ENCODE measurements around the gene ZSCAN22. TPM values are rescaled to one million over a fixed set of nuclear protein-coding genes. Genes with fewer than 3 reads are reported as not detected.

Gene ZSCAN22
- total RNA-seq, 1 experiment from 2014 or later: 4.6 TPM

GRCh38 chr19:58284199-58284598, 42.6 kb upstream of the ZSCAN22 start:
- Histone ChIP-seq H3K27ac (ENCODE audit: low read depth, low read length) (no peak overlapping the region), H2AFZ (ENCODE audit: low read depth, low read length, poor library complexity, severe bottlenecking) (no peak overlapping the region), H4K20me1 (ENCODE audit: insufficient read depth) (no peaks in the 10 kb centered on the region), H3K9me2 (ENCODE audit: insufficient read depth) (no peaks in the 10 kb centered on the region), H3K27me3 (ENCODE audit: insufficient read depth, low read length) (no peaks in the 10 kb centered on the region), H3K36me3 (ENCODE audit: control insufficient read depth in 1 of 2, insufficient read depth in 2 of 2, low read length in 2 of 2) (peaks cover 30 to 48% of the 10 kb centered on the region in 2 experiments), H3K4me1 (ENCODE audit: control insufficient read depth in 1 of 2, insufficient read depth in 2 of 2, low read length in 2 of 2) (peaks cover 4 to 11% of the 10 kb centered on the region in 2 experiments; a peak in 3 of 4 replicates), H3K4me3 (replicated peaks in 1 of 2; ENCODE audit: low read depth in 1 of 2, low read length in 2 of 2) (no peak overlapping the region), H3K9ac (ENCODE audit: low read length) (no peak overlapping the region), H3K4me2 (ENCODE audit: low read length) (no peak overlapping the region), H3K9me3 (ENCODE audit: control insufficient read depth in 1 of 2, insufficient read depth in 1 of 2, low read depth in 1 of 2, low read length in 2 of 2) (peaks cover 0 to 11% of the 10 kb centered on the region in 2 experiments; a peak in 3 of 4 replicates), H3K79me2 (ENCODE audit: insufficient read depth, low read length) (peaks cover 39% of the 10 kb centered on the region)
- ChIA-PET CTCF (no interaction called here), RAD21 (ENCODE audit: low non-redundant PET in 1 of 2, low total read pairs in 2 of 2, uncharacterized antibody in 2 of 2, unreplicated experiment in 2 of 2) (no interaction called here), POLR2A (no interaction called here)
- no TSS peak for BruUV-seq (replicated peaks)
- DNase-seq (ENCODE audit: low read depth, low spot score) (no peak), ATAC-seq (no peak)
- TF ChIP-seq SP1 (IDR thresholded peaks at IDR 0.05; ENCODE audit: low read depth): no peak
- no peak for TF ChIP-seq ZNF274 (IDR thresholded peaks at IDR 0.05; ENCODE audit: low read depth, low read length)
- no peak for TF ChIP-seq ELF1 (IDR thresholded peaks at IDR 0.05; ENCODE audit: borderline replicate concordance, low read depth)
- TF ChIP-seq ZFX (IDR thresholded peaks at IDR 0.05): no peak
- intact Hi-C loops (cut with micrococcal nuclease): no loop called here

GRCh38 chr19:58291943-58292342, 34.9 kb upstream of the ZSCAN22 start:
- Histone ChIP-seq H2AFZ (ENCODE audit: low read depth, low read length, poor library complexity, severe bottlenecking) (no peak overlapping the region), H3K4me1 (ENCODE audit: control insufficient read depth in 1 of 2, insufficient read depth in 2 of 2, low read length in 2 of 2) (no peaks in the 10 kb centered on the region), H3K4me3 (replicated peaks in 1 of 2; ENCODE audit: low read depth in 1 of 2, low read length in 2 of 2) (no peak overlapping the region), H3K9me2 (ENCODE audit: insufficient read depth) (no peaks in the 10 kb centered on the region), H3K9me3 (ENCODE audit: control insufficient read depth in 1 of 2, insufficient read depth in 1 of 2, low read depth in 1 of 2, low read length in 2 of 2) (peaks cover 21 to 37% of the 10 kb centered on the region in 2 experiments; a peak in 3 of 4 replicates), H3K79me2 (ENCODE audit: insufficient read depth, low read length) (no peaks in the 10 kb centered on the region), H3K4me2 (ENCODE audit: low read length) (no peak overlapping the region), H3K27me3 (ENCODE audit: insufficient read depth, low read length) (no peaks in the 10 kb centered on the region), H4K20me1 (ENCODE audit: insufficient read depth) (no peaks in the 10 kb centered on the region), H3K36me3 (ENCODE audit: control insufficient read depth in 1 of 2, insufficient read depth in 2 of 2, low read length in 2 of 2) (peaks cover 42 to 70% of the 10 kb centered on the region in 2 experiments), H3K9ac (ENCODE audit: low read length) (no peak overlapping the region), H3K27ac (ENCODE audit: low read depth, low read length) (no peak overlapping the region)
- intact Hi-C loops (cut with micrococcal nuclease): no loop called here
- DNase-seq (ENCODE audit: low read depth, low spot score) (no peak), ATAC-seq (no peak)
- RAD21 ChIA-PET (ENCODE audit: low non-redundant PET in 1 of 2, low total read pairs in 2 of 2, uncharacterized antibody in 2 of 2, unreplicated experiment in 2 of 2): no interaction called here
- TF ChIP-seq CBX3 (IDR thresholded peaks at IDR 0.05; ENCODE audit: low read depth) (no peak), POLR2AphosphoS5 (IDR thresholded peaks at IDR 0.05; ENCODE audit: low read depth, low read length) (no peak), EZH2phosphoT487 (IDR thresholded peaks at IDR 0.05; ENCODE audit: borderline replicate concordance) (no peak), RAD21 (IDR thresholded peaks at IDR 0.05; ENCODE audit: low read depth) (no peak), SIN3A (IDR thresholded peaks at IDR 0.05; ENCODE audit: low read depth) (no peak), MAX (IDR thresholded peaks at IDR 0.05) (no peak), FOSL1 (IDR thresholded peaks at IDR 0.05; ENCODE audit: low read depth) (no peak), CTCF (IDR thresholded peaks at IDR 0.05 in 2 of 3, conservative IDR thresholded peaks at IDR 0.05 in 1 of 3; ENCODE audit: borderline replicate concordance in 1 of 3, insufficient read depth in 1 of 3, low read depth in 2 of 3, low read length in 2 of 3) (no peak), EGR1 (IDR thresholded peaks at IDR 0.05; ENCODE audit: low read depth) (no peak), ELF1 (IDR thresholded peaks at IDR 0.05; ENCODE audit: borderline replicate concordance, low read depth) (no peak), SRF (IDR thresholded peaks at IDR 0.05; ENCODE audit: low read depth) (no peak), ZBTB33 (IDR thresholded peaks at IDR 0.05; ENCODE audit: extremely low read depth, insufficient replicate concordance, low read length) (no peak), CEBPB (IDR thresholded peaks at IDR 0.05; ENCODE audit: low read depth) (no peak), ZFX (IDR thresholded peaks at IDR 0.05) (no peak)
- no TSS peak for BruUV-seq (replicated peaks)
- POLR2A ChIA-PET: no interaction called here
- CTCF ChIA-PET: no interaction called here
